ENCODE data around the gene TMEM150B. TPM values are rescaled to one million over a fixed set of nuclear protein-coding genes. Genes with fewer than 3 reads are reported as not detected.

TMEM150B gene, protein sequence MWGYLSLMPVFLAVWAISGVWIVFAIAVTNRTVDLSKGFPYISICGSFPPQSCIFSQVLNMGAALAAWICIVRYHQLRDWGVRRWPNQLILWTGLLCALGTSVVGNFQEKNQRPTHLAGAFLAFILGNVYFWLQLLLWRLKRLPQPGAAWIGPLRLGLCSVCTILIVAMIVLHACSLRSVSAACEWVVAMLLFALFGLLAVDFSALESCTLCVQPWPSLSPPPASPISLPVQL
- 49.3 TPM for total RNA-seq (2013)
- polyA plus RNA-seq (10 to 100 TPM; 10.1 to 65.6 (median 11.2) TPM), polyA minus RNA-seq (34.9 and 55.0 TPM in 2 replicates), total RNA-seq (3.9 to 20.2 (median 14.8) reads per million in 11 experiments)

DNA sequence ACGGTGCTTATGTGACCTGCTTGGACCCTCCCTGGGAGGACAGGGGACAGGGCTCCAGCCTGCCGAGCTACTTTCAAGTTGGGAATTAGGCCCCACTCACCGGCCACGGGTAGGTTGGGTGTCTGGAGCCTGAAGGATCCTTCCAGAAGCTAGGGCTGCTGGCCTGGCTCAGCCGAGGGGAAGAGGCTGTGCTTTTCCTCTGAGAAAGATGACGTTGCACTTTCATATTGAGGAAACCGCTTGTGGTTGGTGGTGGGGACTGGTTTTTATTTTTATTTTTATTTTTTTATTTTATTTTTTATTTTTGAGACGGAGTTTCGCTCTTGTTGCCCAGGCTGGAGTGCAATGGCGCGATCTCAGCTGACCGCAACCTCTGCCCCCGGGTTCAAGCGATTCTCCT is at the start of gene TMEM150B:
Gene TMEM150B (minus strand): TSS at position 170 of the 400 bp plus-strand sequence. CDS start 4,305 bp downstream, outside the sequence.
- peak within 1 kb of the TSS; percentile 96 to 99 (median 98) for H3K27ac Mint-ChIP-seq
- Histone ChIP-seq H4K20me1 (ENCODE audit: insufficient read depth, low read length) (peaks cover 28% of the 10 kb centered on the region), H3K4me2 (replicated peaks; ENCODE audit: extremely low read depth, low read length, poor library complexity, severe bottlenecking) (peak within 1 kb of the TSS; percentile 78), H3K4me3 (replicated peaks in 1 of 3; ENCODE audit: low read depth in 2 of 3, low read length in 3 of 3) (peak within 1 kb of the TSS; percentile 44 to 79 (median 77)), H2AFZ (ENCODE audit: insufficient read depth, low read depth, low read length, poor library complexity, severe bottlenecking) (peak within 1 kb of the TSS; percentile 35), H3K27me3 (ENCODE audit: control insufficient read depth in 2 of 2, insufficient read depth in 2 of 2, low read length in 2 of 2) (no peaks in the 10 kb centered on the region), H3K9ac (ENCODE audit: insufficient read depth, low read length, poor library complexity, severe bottlenecking) (peak within 1 kb of the TSS; percentile 67), H3K36me3 (replicated peaks in 1 of 2; ENCODE audit: control insufficient read depth in 1 of 2, insufficient read depth in 2 of 2, low read length in 2 of 2) (peaks cover 4 to 10% of the 10 kb centered on the region in 2 donors), H3K79me2 (ENCODE audit: insufficient read depth, low read length) (peaks cover 41% of the 10 kb centered on the region), H3K9me3 (replicated peaks in 1 of 2; ENCODE audit: control insufficient read depth in 1 of 2, insufficient read depth in 1 of 2, low read length in 2 of 2) (no peaks in the 10 kb centered on the region), H3K27ac (ENCODE audit: low read depth in 1 of 2, low read length in 2 of 2) (peak within 1 kb of the TSS; percentile 85 to 93), H3K4me1 (ENCODE audit: control insufficient read depth in 1 of 2, insufficient read depth in 2 of 2, low read length in 2 of 2) (peaks cover 72 to 86% of the 10 kb centered on the region in 2 donors)
- intact Hi-C loops (cut with micrococcal nuclease): loop anchor here in 1 of 2 donors (2.0 kb wide), 1 partner anchor 14 kb away; the partner anchor contains the start of gene KMT5C
- peaks cover 12 to 26% of the 10 kb centered on the region in 2 donors for H3K36me3 Mint-ChIP-seq
- DNase-seq: peak; percentile 48 to 71 (median 71)
- H3K9me3 Mint-ChIP-seq: peaks cover 0 to 2% (median 0%) of the 10 kb centered on the region in 7 donors
- peak within 1 kb of the TSS; percentile 89 to 97 for H3K4me3 Mint-ChIP-seq
- TF ChIP-seq, protein P1, sequence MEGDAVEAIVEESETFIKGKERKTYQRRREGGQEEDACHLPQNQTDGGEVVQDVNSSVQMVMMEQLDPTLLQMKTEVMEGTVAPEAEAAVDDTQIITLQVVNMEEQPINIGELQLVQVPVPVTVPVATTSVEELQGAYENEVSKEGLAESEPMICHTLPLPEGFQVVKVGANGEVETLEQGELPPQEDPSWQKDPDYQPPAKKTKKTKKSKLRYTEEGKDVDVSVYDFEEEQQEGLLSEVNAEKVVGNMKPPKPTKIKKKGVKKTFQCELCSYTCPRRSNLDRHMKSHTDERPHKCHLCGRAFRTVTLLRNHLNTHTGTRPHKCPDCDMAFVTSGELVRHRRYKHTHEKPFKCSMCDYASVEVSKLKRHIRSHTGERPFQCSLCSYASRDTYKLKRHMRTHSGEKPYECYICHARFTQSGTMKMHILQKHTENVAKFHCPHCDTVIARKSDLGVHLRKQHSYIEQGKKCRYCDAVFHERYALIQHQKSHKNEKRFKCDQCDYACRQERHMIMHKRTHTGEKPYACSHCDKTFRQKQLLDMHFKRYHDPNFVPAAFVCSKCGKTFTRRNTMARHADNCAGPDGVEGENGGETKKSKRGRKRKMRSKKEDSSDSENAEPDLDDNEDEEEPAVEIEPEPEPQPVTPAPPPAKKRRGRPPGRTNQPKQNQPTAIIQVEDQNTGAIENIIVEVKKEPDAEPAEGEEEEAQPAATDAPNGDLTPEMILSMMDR (IDR thresholded peaks at IDR 0.05): no peak
- peaks cover 70% of the 10 kb centered on the region for H3K4me1 Mint-ChIP-seq
- WGBS (ENCODE audit: insufficient coverage): 4% methylated on average over 4 of the region's 14 CpGs
- H3K27me3 Mint-ChIP-seq (ENCODE audit: low read depth in 3 of 3): peaks cover 0 to 1% (median 1%) of the 10 kb centered on the region in 3 donors

DNA sequence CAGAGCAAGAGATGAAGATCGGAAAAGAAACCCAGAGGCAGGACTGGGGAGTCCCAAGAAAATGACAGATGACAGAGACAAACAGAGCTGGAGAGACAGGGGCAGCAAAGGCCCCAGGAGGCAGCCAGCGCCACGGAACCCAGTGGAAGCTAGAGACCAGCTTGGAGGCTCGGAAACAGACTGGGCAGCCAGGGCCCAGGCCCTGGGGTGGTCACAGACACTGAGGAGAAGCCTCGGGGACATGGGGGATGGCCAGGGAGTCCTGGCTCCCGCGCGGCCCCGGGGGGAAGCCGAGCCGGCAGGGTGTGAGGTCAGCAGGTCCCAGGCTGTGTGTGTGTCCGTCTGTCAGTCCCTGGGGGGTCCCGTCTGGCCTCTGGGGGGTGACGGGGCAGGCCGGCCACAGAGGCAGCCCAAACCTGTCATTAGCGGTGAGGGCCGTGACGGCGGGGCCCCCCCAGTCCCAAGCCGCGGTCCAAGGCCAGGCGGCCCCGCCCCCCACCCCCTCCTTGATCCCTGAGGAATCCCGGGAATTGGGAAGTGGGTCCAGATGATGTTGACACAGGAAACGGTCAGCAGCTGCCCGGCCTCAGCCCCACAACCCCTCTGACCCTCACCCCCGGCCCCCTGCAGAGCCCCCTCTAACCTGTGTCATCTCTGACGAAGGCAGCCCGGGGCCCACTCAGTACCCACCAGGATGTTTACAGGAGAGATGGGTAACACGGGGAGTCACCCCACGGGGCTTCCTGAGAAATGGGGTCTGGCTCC is 49.0 kb upstream of the TMEM150B start:
- TF ChIP-seq, protein P1 (IDR thresholded peaks at IDR 0.05): no peak
- no peak overlapping the region for H3K4me2 ChIP-seq (replicated peaks; ENCODE audit: extremely low read depth, low read length, poor library complexity, severe bottlenecking)
- H4K20me1 ChIP-seq (ENCODE audit: insufficient read depth, low read length): no peaks in the 10 kb centered on the region
- intact Hi-C loops (cut with micrococcal nuclease): no loop called here
- H3K27me3 Mint-ChIP-seq (ENCODE audit: low read depth in 3 of 3): peaks cover 68 to 92% (median 71%) of the 10 kb centered on the region in 3 donors
- H3K4me1 ChIP-seq (ENCODE audit: control insufficient read depth in 1 of 2, insufficient read depth in 2 of 2, low read length in 2 of 2): peaks cover 4 to 6% of the 10 kb centered on the region in 2 donors
- no peaks in the 10 kb centered on the region for H3K36me3 ChIP-seq (replicated peaks in 1 of 2; ENCODE audit: control insufficient read depth in 1 of 2, insufficient read depth in 2 of 2, low read length in 2 of 2)
- H3K9me3 Mint-ChIP-seq: peaks cover 0 to 24% (median 6%) of the 10 kb centered on the region in 7 donors
- DNase-seq: no peak
- H3K4me3 ChIP-seq (replicated peaks in 1 of 3; ENCODE audit: low read depth in 2 of 3, low read length in 3 of 3): no peak overlapping the region
- peaks cover 0 to 4% of the 10 kb centered on the region in 2 donors for H3K36me3 Mint-ChIP-seq
- peaks cover 22 to 87% of the 10 kb centered on the region in 2 donors for H3K27me3 ChIP-seq (ENCODE audit: control insufficient read depth in 2 of 2, insufficient read depth in 2 of 2, low read length in 2 of 2)
- H3K9ac ChIP-seq (ENCODE audit: insufficient read depth, low read length, poor library complexity, severe bottlenecking): no peak overlapping the region
- H3K9me3 ChIP-seq (replicated peaks in 1 of 2; ENCODE audit: control insufficient read depth in 1 of 2, insufficient read depth in 1 of 2, low read length in 2 of 2): peaks cover 2 to 8% of the 10 kb centered on the region in 2 donors
- H3K4me3 Mint-ChIP-seq: peak overlapping the region in 1 of 2 donors; percentile 58
- H3K4me1 Mint-ChIP-seq: peaks cover 5% of the 10 kb centered on the region
- no peaks in the 10 kb centered on the region for H3K79me2 ChIP-seq (ENCODE audit: insufficient read depth, low read length)
- H2AFZ ChIP-seq (ENCODE audit: insufficient read depth, low read depth, low read length, poor library complexity, severe bottlenecking): no peak overlapping the region
- no peak overlapping the region for H3K27ac ChIP-seq (ENCODE audit: low read depth in 1 of 2, low read length in 2 of 2)
- WGBS (ENCODE audit: insufficient coverage): 36% methylated on average over 21 of the region's 31 CpGs
- H3K27ac Mint-ChIP-seq: no peak overlapping the region

Measured in CD14-positive monocyte (primary cell).